ENCODE measurements around the gene PKP1. TPM values are rescaled to one million over a fixed set of nuclear protein-coding genes. Genes with fewer than 3 reads are reported as not detected.
A peak's percentile ranks its signal among the peaks of the same experiment; 100 is the strongest.

PKP1 gene
- total RNA-seq, 2 donors from 2014 or later, result 0.18 to 0.44 TPM

GRCh38 chr1:201360486-201360885 is 77.2 kb downstream of the PKP1 start:
- H3K27me3 Mint-ChIP-seq (ENCODE audit: insufficient read depth), result no peaks in the 10 kb centered on the region
- Histone ChIP-seq H3K27ac (ENCODE audit: low read depth, low read length) (no peak overlapping the region), H3K36me3 (ENCODE audit: control insufficient read depth, insufficient read depth, low read length) (no peaks in the 10 kb centered on the region), H3K4me1 (ENCODE audit: control insufficient read depth, insufficient read depth, low read length) (no peaks in the 10 kb centered on the region), H3K9ac (ENCODE audit: extremely low read depth, low read length, poor library complexity, severe bottlenecking) (no peak overlapping the region), H3K4me3 (ENCODE audit: low read length) (no peak overlapping the region), H3K27me3 (ENCODE audit: control insufficient read depth, insufficient read depth, low read length, poor library complexity, severe bottlenecking) (no peaks in the 10 kb centered on the region), H3K9me3 (ENCODE audit: control insufficient read depth, low read length) (no peaks in the 10 kb centered on the region)
- no peak for TF ChIP-seq CTCF (conservative IDR thresholded peaks at IDR 0.05)
- no peak overlapping the region for H3K27ac Mint-ChIP-seq
- H3K4me1 Mint-ChIP-seq, result peaks cover 6% of the 10 kb centered on the region
- WGBS, 2 experiments (ENCODE audit: insufficient coverage in 1 of 2, insufficient read length in 1 of 2), result 89 to 90% methylated on average over 6 to 7 of the region's 7 CpGs
- no peak overlapping the region for H3K4me3 Mint-ChIP-seq
- H3K9me3 Mint-ChIP-seq, result no peaks in the 10 kb centered on the region
- H3K36me3 Mint-ChIP-seq (ENCODE audit: low read depth), result no peaks in the 10 kb centered on the region
- DNase-seq, result peak; percentile 39

- H3K4me1 Mint-ChIP-seq, result peaks cover 6% of the 10 kb centered on the region
- peak; percentile 37 for DNase-seq
- no peaks in the 10 kb centered on the region for H3K4me1 ChIP-seq (ENCODE audit: control insufficient read depth, insufficient read depth, low read length)
- no peak overlapping the region for H3K27ac Mint-ChIP-seq
- TF ChIP-seq CTCF (conservative IDR thresholded peaks at IDR 0.05), result no peak
- H3K36me3 Mint-ChIP-seq (ENCODE audit: low read depth), result no peaks in the 10 kb centered on the region
- no peaks in the 10 kb centered on the region for H3K27me3 Mint-ChIP-seq (ENCODE audit: insufficient read depth)
- H3K27me3 ChIP-seq (ENCODE audit: control insufficient read depth, insufficient read depth, low read length, poor library complexity, severe bottlenecking), result no peaks in the 10 kb centered on the region
- no peak overlapping the region for H3K27ac ChIP-seq (ENCODE audit: low read depth, low read length)
- H3K4me3 Mint-ChIP-seq, result no peak overlapping the region
- H3K9ac ChIP-seq (ENCODE audit: extremely low read depth, low read length, poor library complexity, severe bottlenecking), result no peak overlapping the region
- 92 to 97% methylated on average over 7 to 15 of the region's 15 CpGs for WGBS, 2 experiments (ENCODE audit: insufficient coverage in 1 of 2, insufficient read length in 1 of 2)
- no peaks in the 10 kb centered on the region for H3K36me3 ChIP-seq (ENCODE audit: control insufficient read depth, insufficient read depth, low read length)
- no peaks in the 10 kb centered on the region for H3K9me3 Mint-ChIP-seq
- H3K4me3 ChIP-seq (ENCODE audit: low read length), result no peak overlapping the region
- H3K9me3 ChIP-seq (ENCODE audit: control insufficient read depth, low read length), result no peaks in the 10 kb centered on the region
Measured at GRCh38 chr1:201360901-201361651, 77.8 kb downstream of the PKP1 start.

- TF ChIP-seq CTCF (conservative IDR thresholded peaks at IDR 0.05), result peak; percentile 95
- H3K36me3 Mint-ChIP-seq (ENCODE audit: low read depth), result no peaks in the 10 kb centered on the region
- DNase-seq, result peak; percentile 94
- Histone ChIP-seq H3K9ac (ENCODE audit: extremely low read depth, low read length, poor library complexity, severe bottlenecking) (no peak overlapping the region), H3K27me3 (ENCODE audit: control insufficient read depth, insufficient read depth, low read length, poor library complexity, severe bottlenecking) (no peaks in the 10 kb centered on the region), H3K27ac (ENCODE audit: low read depth, low read length) (no peak overlapping the region), H3K36me3 (ENCODE audit: control insufficient read depth, insufficient read depth, low read length) (no peaks in the 10 kb centered on the region), H3K4me3 (ENCODE audit: low read length) (no peak overlapping the region), H3K4me1 (ENCODE audit: control insufficient read depth, insufficient read depth, low read length) (no peaks in the 10 kb centered on the region), H3K9me3 (ENCODE audit: control insufficient read depth, low read length) (no peaks in the 10 kb centered on the region)
- WGBS, 2 experiments (ENCODE audit: insufficient coverage in 1 of 2, insufficient read length in 1 of 2), result 43 to 90% methylated on average over 2 to 10 of the region's 10 CpGs
- no peaks in the 10 kb centered on the region for H3K9me3 Mint-ChIP-seq
- peaks cover 6% of the 10 kb centered on the region for H3K4me1 Mint-ChIP-seq
- H3K27ac Mint-ChIP-seq, result no peak overlapping the region
- H3K27me3 Mint-ChIP-seq (ENCODE audit: insufficient read depth), result no peaks in the 10 kb centered on the region
- no peak overlapping the region for H3K4me3 Mint-ChIP-seq
Measured at GRCh38 chr1:201361652-201362504, 78.6 kb downstream of the PKP1 start.

Data from endodermal cell (in vitro differentiated cells).